ENCODE data around the gene ARHGDIG.

DNA sequence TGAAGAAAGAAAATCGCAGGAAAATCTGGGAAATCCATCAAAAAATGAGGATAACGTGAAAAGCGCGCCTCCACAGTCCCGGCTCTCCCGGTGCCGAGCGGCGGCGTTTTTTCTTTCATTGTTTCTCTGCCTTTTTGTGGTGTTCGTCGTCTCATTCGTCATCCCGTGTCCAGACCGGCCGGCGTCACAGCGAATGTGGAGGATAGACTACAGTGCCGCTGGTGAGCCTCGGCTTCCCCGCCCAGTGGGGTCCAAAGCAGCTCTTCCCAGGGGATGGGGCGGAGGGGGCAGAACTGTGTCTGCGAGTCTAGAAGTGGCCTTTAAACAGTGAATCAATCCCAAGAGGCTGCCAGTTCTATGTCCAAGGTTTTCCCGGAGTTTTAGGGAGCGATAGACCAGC is 25.9 kb upstream of the ARHGDIG start:
- TF ChIP-seq, protein P1, sequence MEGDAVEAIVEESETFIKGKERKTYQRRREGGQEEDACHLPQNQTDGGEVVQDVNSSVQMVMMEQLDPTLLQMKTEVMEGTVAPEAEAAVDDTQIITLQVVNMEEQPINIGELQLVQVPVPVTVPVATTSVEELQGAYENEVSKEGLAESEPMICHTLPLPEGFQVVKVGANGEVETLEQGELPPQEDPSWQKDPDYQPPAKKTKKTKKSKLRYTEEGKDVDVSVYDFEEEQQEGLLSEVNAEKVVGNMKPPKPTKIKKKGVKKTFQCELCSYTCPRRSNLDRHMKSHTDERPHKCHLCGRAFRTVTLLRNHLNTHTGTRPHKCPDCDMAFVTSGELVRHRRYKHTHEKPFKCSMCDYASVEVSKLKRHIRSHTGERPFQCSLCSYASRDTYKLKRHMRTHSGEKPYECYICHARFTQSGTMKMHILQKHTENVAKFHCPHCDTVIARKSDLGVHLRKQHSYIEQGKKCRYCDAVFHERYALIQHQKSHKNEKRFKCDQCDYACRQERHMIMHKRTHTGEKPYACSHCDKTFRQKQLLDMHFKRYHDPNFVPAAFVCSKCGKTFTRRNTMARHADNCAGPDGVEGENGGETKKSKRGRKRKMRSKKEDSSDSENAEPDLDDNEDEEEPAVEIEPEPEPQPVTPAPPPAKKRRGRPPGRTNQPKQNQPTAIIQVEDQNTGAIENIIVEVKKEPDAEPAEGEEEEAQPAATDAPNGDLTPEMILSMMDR (conservative IDR thresholded peaks at IDR 0.05; ENCODE audit: low read length) = no peak
- TF ChIP-seq EZH2phosphoT487 (IDR thresholded peaks at IDR 0.05; ENCODE audit: borderline replicate concordance, low read depth, low read length) = no peak
